ENCODE data around the gene RBP3.

DNA sequence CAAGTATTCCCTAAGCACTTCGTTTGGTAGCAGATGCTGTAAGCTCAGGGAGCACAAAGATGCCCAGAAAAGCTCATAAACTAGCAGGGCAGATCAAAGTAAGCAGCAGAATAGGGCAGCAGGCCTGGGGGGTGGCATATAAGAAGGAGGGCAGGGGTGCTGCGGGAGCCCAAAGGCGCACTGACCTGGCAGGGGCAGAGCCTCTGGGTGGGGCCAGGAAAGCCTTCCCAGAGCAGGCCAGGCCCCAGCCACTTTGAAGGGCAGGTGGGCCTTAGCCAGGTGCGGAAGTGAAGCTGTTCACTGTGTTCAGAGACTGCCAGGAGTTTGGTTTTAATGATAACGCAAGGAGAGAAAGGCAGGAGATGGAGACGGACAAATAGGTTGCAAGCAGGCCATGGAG lies 44.3 kb upstream of the RBP3 start:
- TF ChIP-seq, protein P1, sequence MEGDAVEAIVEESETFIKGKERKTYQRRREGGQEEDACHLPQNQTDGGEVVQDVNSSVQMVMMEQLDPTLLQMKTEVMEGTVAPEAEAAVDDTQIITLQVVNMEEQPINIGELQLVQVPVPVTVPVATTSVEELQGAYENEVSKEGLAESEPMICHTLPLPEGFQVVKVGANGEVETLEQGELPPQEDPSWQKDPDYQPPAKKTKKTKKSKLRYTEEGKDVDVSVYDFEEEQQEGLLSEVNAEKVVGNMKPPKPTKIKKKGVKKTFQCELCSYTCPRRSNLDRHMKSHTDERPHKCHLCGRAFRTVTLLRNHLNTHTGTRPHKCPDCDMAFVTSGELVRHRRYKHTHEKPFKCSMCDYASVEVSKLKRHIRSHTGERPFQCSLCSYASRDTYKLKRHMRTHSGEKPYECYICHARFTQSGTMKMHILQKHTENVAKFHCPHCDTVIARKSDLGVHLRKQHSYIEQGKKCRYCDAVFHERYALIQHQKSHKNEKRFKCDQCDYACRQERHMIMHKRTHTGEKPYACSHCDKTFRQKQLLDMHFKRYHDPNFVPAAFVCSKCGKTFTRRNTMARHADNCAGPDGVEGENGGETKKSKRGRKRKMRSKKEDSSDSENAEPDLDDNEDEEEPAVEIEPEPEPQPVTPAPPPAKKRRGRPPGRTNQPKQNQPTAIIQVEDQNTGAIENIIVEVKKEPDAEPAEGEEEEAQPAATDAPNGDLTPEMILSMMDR (IDR thresholded peaks at IDR 0.05; ENCODE audit: low read depth, low read length, poor library complexity, severe bottlenecking), result no peak
- no peak for TF ChIP-seq EZH2phosphoT487 (IDR thresholded peaks at IDR 0.05; ENCODE audit: borderline replicate concordance, low read length)

Measured in DOHH2 (cell line).